HCT116 (cell line): ENCODE data around the gene SLC26A2. TPM values are rescaled to one million over a fixed set of nuclear protein-coding genes. Genes with fewer than 3 reads are reported as not detected.
"Not testable (repeated sequence)": the region's sequence is repeated elsewhere in the genome, so short reads cannot be mapped to it uniquely, and the experiment has no call there.

Experiments
- ATAC-seq: fragments of 200-7000 bp; cut with Tn5 transposase; 2 replicates; pipeline ENCODE4 v1.9.1; 2020; ENCODE audit warnings: mild to moderate bottlenecking, moderate library complexity
- BruUV-seq: library from RNA; stranded (reverse); fragments of 400-500 nt; replicated peaks from 2 replicates; lab custom pipeline; 2021; lab: Mats Ljungman, UMichigan
- CTCF ChIA-PET: fragments of 300-600 bp; sonication (Branson Sonifier 250); formaldehyde crosslinking; loops from one replicate; lab custom pipeline; 2021; ENCODE audit warnings: antibody characterized with exemption; lab: Charles Lee
- POLR2A ChIA-PET: fragments of 300-600, 350-600 bp; sonication (Branson Sonifier 250); formaldehyde crosslinking; loops from one replicate; lab custom pipeline; 2021; ENCODE audit warnings: antibody characterized with exemption; lab: Charles Lee
- RAD21 ChIA-PET, 2 experiments: fragments of 300-600 bp; sonication (Branson Sonifier 250); formaldehyde crosslinking; loops; one replicate each; lab custom pipeline; 2023; ENCODE audit warnings: low total read pairs in 2 of 2; ENCODE audit not compliant: uncharacterized antibody in 2 of 2, unreplicated experiment in 2 of 2, low non-redundant PET in 1 of 2; lab: Charles Lee
- DNase-seq: peaks from one replicate; pipeline ENCODE4 v3.0.0-alpha.2; 2010; ENCODE audit warnings: low read depth, low spot score
- H2AFZ ChIP-seq: fragments of 200-600 bp; shearing (Covaris generic), sonication (generic); 2 replicates; pipeline ENCODE4 v1.6.1; 2017; ENCODE audit warnings: low read depth, mixed run types, mixed read lengths, antibody characterized with exemption, low read length; ENCODE audit not compliant: poor library complexity, severe bottlenecking
- H3K27ac ChIP-seq: 2 replicates; pipeline ENCODE4 v1.5.1; 2012; ENCODE audit warnings: low read depth, low read length
- H3K27me3 ChIP-seq: fragments of 200-600 bp; sonication (generic); 2 replicates; pipeline ENCODE4 v1.6.1; 2016; ENCODE audit warnings: mixed run types, low read length, mixed read lengths; ENCODE audit not compliant: insufficient read depth
- H3K36me3 ChIP-seq, 2 experiments: fragments of 200-500 bp in 1 of 2; fragments of 200-600 bp in 1 of 2; sonication (Bioruptor generic) in 1 of 2; sonication (generic) in 1 of 2; 2 replicates each; pipeline versions ENCODE4 v1.5.1 to v1.6.1; 2014 to 2016; ENCODE audit warnings: low read length in 2 of 2, inconsistent platforms in 1 of 2, mixed read lengths in 1 of 2, mixed run types in 1 of 2; ENCODE audit not compliant: insufficient read depth in 2 of 2, control insufficient read depth in 1 of 2
- H3K4me1 ChIP-seq, 2 experiments: fragments of 200-600 bp in 1 of 2; sonication (generic) in 1 of 2; 2 replicates each; pipeline versions ENCODE4 v1.5.1 to v1.6.1; 2012 to 2017; ENCODE audit warnings: low read length in 2 of 2, inconsistent platforms in 1 of 2, mild to moderate bottlenecking in 1 of 2, mixed read lengths in 1 of 2, mixed run types in 1 of 2, moderate library complexity in 1 of 2; ENCODE audit not compliant: insufficient read depth in 2 of 2, control insufficient read depth in 1 of 2
- H3K4me2 ChIP-seq: fragments of 200-600 bp; sonication (generic); 2 replicates; pipeline ENCODE4 v1.6.1; 2017; ENCODE audit warnings: mixed run types, low read length, mixed read lengths
- H3K4me3 ChIP-seq, 2 experiments: fragments of 200-600 bp in 1 of 2; sonication (generic) in 1 of 2; replicated peaks in 1 of 2; 2 replicates each; pipeline ENCODE4 v1.5.1; 2011 to 2016; ENCODE audit warnings: low read length in 2 of 2, control low read depth in 1 of 2, low read depth in 1 of 2, mild to moderate bottlenecking in 1 of 2, mixed read lengths in 1 of 2, mixed run types in 1 of 2
- H3K79me2 ChIP-seq: fragments of 200-600 bp; sonication (generic); 2 replicates; pipeline ENCODE4 v1.6.1; 2017; ENCODE audit warnings: mild to moderate bottlenecking, mixed run types, low read length, moderate library complexity, mixed read lengths; ENCODE audit not compliant: insufficient read depth
- H3K9ac ChIP-seq: fragments of 200-600 bp; sonication (generic); 2 replicates; pipeline ENCODE4 v1.6.1; 2016; ENCODE audit warnings: low read length, mixed read lengths
- H3K9me2 ChIP-seq: fragments of 200-600 bp; sonication (generic), shearing (Covaris generic); 2 replicates; pipeline ENCODE4 v1.6.1; 2017; ENCODE audit warnings: mixed run types, mild to moderate bottlenecking, moderate library complexity; ENCODE audit not compliant: insufficient read depth
- H3K9me3 ChIP-seq, 2 experiments: fragments of 200-500 bp in 1 of 2; fragments of 200-600 bp in 1 of 2; sonication (Bioruptor generic) in 1 of 2; sonication (generic) in 1 of 2; 2 replicates each; pipeline ENCODE4 v1.6.1; 2014 to 2017; ENCODE audit warnings: low read length in 2 of 2, mixed read lengths in 2 of 2, inconsistent platforms in 1 of 2, low read depth in 1 of 2, mild to moderate bottlenecking in 1 of 2, mixed run types in 1 of 2, moderate library complexity in 1 of 2; ENCODE audit not compliant: control insufficient read depth in 1 of 2, insufficient read depth in 1 of 2
- H4K20me1 ChIP-seq: fragments of 200-600 bp; sonication (generic), shearing (Covaris generic); 2 replicates; pipeline ENCODE4 v1.6.1; 2017; ENCODE audit warnings: mixed run types, mild to moderate bottlenecking, moderate library complexity; ENCODE audit not compliant: insufficient read depth
- CEBPB ChIP-seq: IDR thresholded peaks from 2 replicates; pipeline ENCODE4 v1.6.1; 2012; ENCODE audit warnings: low read depth
- EGR1 ChIP-seq: IDR thresholded peaks from 2 replicates; pipeline ENCODE4 v1.6.1; 2012; ENCODE audit warnings: low read depth
- ELF1 ChIP-seq: IDR thresholded peaks from 2 replicates; pipeline ENCODE4 v1.6.1; 2012; ENCODE audit warnings: low read depth, borderline replicate concordance
- FOSL1 ChIP-seq: IDR thresholded peaks from 2 replicates; pipeline ENCODE4 v1.6.1; 2012; ENCODE audit warnings: low read depth
- JUND ChIP-seq: IDR thresholded peaks from 2 replicates; pipeline ENCODE4 v1.6.1; 2012
- SIN3A ChIP-seq: IDR thresholded peaks from 2 replicates; pipeline ENCODE4 v1.6.1; 2012; ENCODE audit warnings: low read depth
- YY1 ChIP-seq: IDR thresholded peaks from 2 replicates; pipeline ENCODE4 v1.6.1; 2011; ENCODE audit warnings: low read length, low read depth, moderate library complexity, mild to moderate bottlenecking; ENCODE audit not compliant: insufficient replicate concordance; ENCODE audit errors: extremely low read depth
- ZNF274 ChIP-seq: fragments of 200-500 bp; sonication (Bioruptor generic); IDR thresholded peaks from 2 replicates; pipeline ENCODE4 v1.6.1; 2014; ENCODE audit warnings: mild to moderate bottlenecking, low read depth, low read length, inconsistent platforms
- intact Hi-C: fragments of 100-400 bp; cut with micrococcal nuclease; formaldehyde crosslinking; loops from 2 replicates; pipeline ENCODE4 v1.10.0; 2022
- total RNA-seq: library from RNA; stranded (reverse); gene quantifications from one replicate; pipeline ENCODE4 v1.2.1, GENCODE V29; 2021; ENCODE audit not compliant: unreplicated experiment

Gene SLC26A2
- total RNA-seq, 1 experiment from 2014 or later, result 7.8 TPM

DNA sequence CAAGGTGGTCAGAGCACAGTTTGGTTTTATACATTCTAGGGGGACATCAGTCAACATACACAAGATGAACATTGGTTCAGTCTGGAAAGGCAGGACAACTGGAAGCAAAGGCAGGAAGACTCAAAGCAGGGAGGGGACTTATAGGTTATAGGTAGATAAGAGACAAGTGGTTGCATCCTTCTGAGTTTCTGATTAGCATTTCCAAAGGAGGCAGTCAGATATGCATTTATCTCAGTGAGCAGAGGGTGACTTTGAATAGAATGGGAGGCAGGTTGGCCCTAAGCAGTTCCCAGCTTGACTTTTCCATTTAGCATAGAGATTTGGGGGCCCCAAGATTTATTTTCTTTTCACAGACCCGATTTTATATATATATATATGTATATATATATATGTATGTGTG lies 67.5 kb downstream of the SLC26A2 start:
- RAD21 ChIA-PET, H3K9ac ChIP-seq, intact Hi-C loops, POLR2A ChIA-PET, CTCF ChIA-PET, H2AFZ ChIP-seq, DNase-seq, ATAC-seq, H4K20me1 ChIP-seq, H3K27me3 ChIP-seq, BruUV-seq, H3K4me2 ChIP-seq, H3K4me3 ChIP-seq, H3K9me3 ChIP-seq, H3K9me2 ChIP-seq, H3K27ac ChIP-seq: not testable (repeated sequence)
- Histone ChIP-seq H3K4me1 (peaks cover 8 to 15% of the 10 kb centered on the region in 2 experiments), H3K36me3 (peaks cover 45 to 70% of the 10 kb centered on the region in 2 experiments), H3K79me2 (peaks cover 47% of the 10 kb centered on the region)

DNA sequence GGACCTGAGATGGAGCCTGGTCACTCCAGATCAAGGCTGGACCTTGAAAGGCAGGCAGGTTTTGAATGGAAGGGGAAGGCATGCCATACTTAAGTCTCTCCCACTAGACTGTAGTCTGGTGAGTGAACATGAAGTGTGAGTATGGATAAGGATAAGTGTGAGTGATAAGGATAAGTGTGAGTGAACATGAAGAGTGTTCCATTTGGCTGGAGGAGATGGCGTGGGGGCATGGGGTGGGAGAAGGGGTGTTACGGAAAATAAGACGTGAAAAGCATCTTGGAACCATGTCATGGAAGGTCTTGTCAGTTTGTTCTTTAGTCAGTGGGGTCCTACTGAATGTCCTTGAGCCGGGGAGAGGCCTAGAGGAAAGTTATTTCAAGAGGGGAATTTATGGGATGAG lies 72.8 kb downstream of the SLC26A2 start:
- H3K9me2 ChIP-seq, result no peaks in the 10 kb centered on the region
- no peak overlapping the region for H3K27ac ChIP-seq
- H3K4me3 ChIP-seq, result no peak overlapping the region
- H4K20me1 ChIP-seq, result no peaks in the 10 kb centered on the region
- ATAC-seq (no peak), DNase-seq (no peak)
- TF ChIP-seq SIN3A (no peak), ELF1 (no peak), EGR1 (no peak), ZNF274 (no peak), YY1 (no peak), CEBPB (no peak), JUND (no peak), FOSL1 (no peak)
- no peak overlapping the region for H3K9ac ChIP-seq
- no peaks in the 10 kb centered on the region for H3K9me3 ChIP-seq
- intact Hi-C loops, result no loop called here
- H3K79me2 ChIP-seq, result 0 out of 2 replicates have a peak, but pooled peaks cover 15% of the 10 kb centered on the region
- H3K27me3 ChIP-seq, result no peaks in the 10 kb centered on the region
- BruUV-seq, result no TSS peak
- no peaks in the 10 kb centered on the region for H3K4me1 ChIP-seq
- no peak overlapping the region for H3K4me2 ChIP-seq
- ChIA-PET POLR2A (no interaction called here), RAD21 (no interaction called here), CTCF (no interaction called here)
- no peak overlapping the region for H2AFZ ChIP-seq
- peaks cover 60 to 80% of the 10 kb centered on the region in 2 experiments for H3K36me3 ChIP-seq
